HepG2 (cell line): ENCODE measurements around the gene CARHSP1. TPM values are rescaled to one million over a fixed set of nuclear protein-coding genes. Genes with fewer than 3 reads are reported as not detected.
A peak's percentile ranks its signal among the peaks of the same experiment; 100 is the strongest.

Source experiments
- AHR ChIP-seq: IDR thresholded peaks from 2 replicates; pipeline ENCODE4 v1.6.1; 2018; ENCODE audit warnings: missing genetic modification reagents, missing compliant biosample characterization
- ARHGAP35 ChIP-seq: sonication (generic); formaldehyde crosslinking; IDR thresholded peaks from 2 replicates; pipeline ENCODE4 v1.9.0; 2022; ENCODE audit warnings: mild to moderate bottlenecking, inconsistent platforms, moderate library complexity, missing genetic modification reagents, borderline replicate concordance
- ARNT2 ChIP-seq: sonication (generic); formaldehyde crosslinking; IDR thresholded peaks from 2 replicates; pipeline ENCODE4 v1.8.0; 2022; ENCODE audit warnings: mild to moderate bottlenecking, low read depth, missing genetic modification reagents, moderate library complexity
- ATF7-NPFF ChIP-seq: sonication (generic); formaldehyde crosslinking; IDR thresholded peaks from 2 replicates; pipeline ENCODE4 v1.8.1; 2023; ENCODE audit warnings: mild to moderate bottlenecking, low read depth, missing genetic modification reagents, moderate library complexity
- CAMTA2 ChIP-seq: sonication (generic); formaldehyde crosslinking; IDR thresholded peaks from 2 replicates; pipeline ENCODE4 v1.4.0; 2020; ENCODE audit warnings: mild to moderate bottlenecking, missing genetic modification reagents, borderline replicate concordance
- CENPT ChIP-seq: sonication (generic); formaldehyde crosslinking; IDR thresholded peaks from 2 replicates; pipeline ENCODE4 v1.8.0; 2022; ENCODE audit warnings: low read depth, mild to moderate bottlenecking, moderate library complexity, missing genetic modification reagents
- CREM ChIP-seq, 2 experiments: sonication (generic) in 1 of 2; formaldehyde crosslinking in 1 of 2; IDR thresholded peaks; 2 replicates each; pipeline versions ENCODE4 v1.4.0 to v1.6.1; 2016 to 2020; ENCODE audit warnings: antibody characterized with exemption in 1 of 2, mild to moderate bottlenecking in 1 of 2, missing genetic modification reagents in 1 of 2
- KDM4B ChIP-seq: sonication (generic); formaldehyde crosslinking; IDR thresholded peaks from 2 replicates; pipeline ENCODE4 v1.4.0; 2020; ENCODE audit warnings: missing genetic modification reagents
- MEIS2 ChIP-seq: sonication (generic); formaldehyde crosslinking; IDR thresholded peaks from 2 replicates; pipeline ENCODE4 v1.9.0; 2021; ENCODE audit warnings: mild to moderate bottlenecking, missing genetic modification reagents
- ONECUT2 ChIP-seq: sonication (generic); formaldehyde crosslinking; IDR thresholded peaks from 2 replicates; pipeline ENCODE4 v1.4.0; 2020; ENCODE audit warnings: missing genetic modification reagents
- RBFOX2 ChIP-seq: fragments of 200-400 bp; formaldehyde crosslinking; IDR thresholded peaks from 2 replicates; pipeline ENCODE4 v1.6.1; 2017; ENCODE audit warnings: low read depth, mild to moderate bottlenecking, low read length
- SIN3A ChIP-seq: IDR thresholded peaks from 2 replicates; pipeline ENCODE4 v1.6.1; 2011; ENCODE audit warnings: low read depth, mild to moderate bottlenecking, control low read depth, low read length, borderline replicate concordance
- SMAD1 ChIP-seq: sonication (generic); formaldehyde crosslinking; IDR thresholded peaks from 2 replicates; pipeline ENCODE4 v1.4.0; 2020; ENCODE audit warnings: missing genetic modification reagents, low read depth, mild to moderate bottlenecking, borderline replicate concordance
- SMYD3 ChIP-seq: sonication (generic); formaldehyde crosslinking; IDR thresholded peaks from 2 replicates; pipeline ENCODE4 v1.8.1; 2023; ENCODE audit warnings: mild to moderate bottlenecking, missing genetic modification reagents
- TGIF2 ChIP-seq: IDR thresholded peaks from 2 replicates; pipeline ENCODE4 v1.6.1; 2016; ENCODE audit warnings: control low read depth, missing compliant biosample characterization
- ZMYM2 ChIP-seq: sonication (generic); formaldehyde crosslinking; IDR thresholded peaks from 2 replicates; pipeline ENCODE4 v1.8.0; 2022; ENCODE audit warnings: mild to moderate bottlenecking, missing genetic modification reagents
- ZNF232 ChIP-seq: sonication (generic); formaldehyde crosslinking; IDR thresholded peaks from 2 replicates; pipeline ENCODE4 v1.4.0; 2020; ENCODE audit warnings: missing genetic modification reagents, borderline replicate concordance
- ZNF282 ChIP-seq: fragments of 450-650 bp; IDR thresholded peaks from 2 replicates; pipeline ENCODE4 v1.6.1; 2018; ENCODE audit not compliant: partially characterized antibody
- ZNF747 ChIP-seq: sonication (generic); formaldehyde crosslinking; IDR thresholded peaks from 2 replicates; pipeline ENCODE4 v1.8.1; 2023; ENCODE audit warnings: missing genetic modification reagents, mild to moderate bottlenecking, borderline replicate concordance
- ZNF761 ChIP-seq: sonication (generic); formaldehyde crosslinking; conservative IDR thresholded peaks from 2 replicates; pipeline ENCODE4 v1.4.0; 2020; ENCODE audit warnings: mild to moderate bottlenecking, missing genetic modification reagents
- ZNF839 ChIP-seq: sonication (generic); formaldehyde crosslinking; IDR thresholded peaks from 2 replicates; pipeline ENCODE4 v1.4.0; 2020; ENCODE audit warnings: missing genetic modification reagents, mild to moderate bottlenecking, borderline replicate concordance
- polyA plus RNA-seq, 8 experiments: library from polyadenylated mRNA; depleted of rRNA in 3 of 8; stranded (reverse) in 7 of 8; unstranded in 1 of 8; fragments of >200 nt; fragmentation: Illumina TruSeq in 4 of 8; extraction: Trizol in 4 of 8; gene quantifications; 2 replicates each; pipeline versions ENCODE4 v1.2.1 to v1.2.3, GENCODE V29; 2011 to 2016; ENCODE audit warnings: low read depth in 4 of 8, missing spikeins in 1 of 8, mixed read lengths in 1 of 8; ENCODE audit not compliant: insufficient read depth in 1 of 8
- total RNA-seq, 5 experiments: library from RNA; depleted of rRNA; stranded (reverse); fragments of >200 nt; fragmentation: Illumina TruSeq; extraction: Trizol; gene quantifications; 2 replicates each; pipeline ENCODE4 v1.2.3, GENCODE V29; 2016; ENCODE audit warnings: low read depth in 1 of 5
- TF ChIP-seq, protein P1 (sequence below): sonication (generic); formaldehyde crosslinking; IDR thresholded peaks from 2 replicates; pipeline ENCODE4 v1.4.0; 2020; ENCODE audit warnings: mild to moderate bottlenecking, missing genetic modification reagents
- TF ChIP-seq, protein P2 (sequence below): sonication (generic); formaldehyde crosslinking; IDR thresholded peaks from 2 replicates; pipeline ENCODE4 v1.5.0; 2020; ENCODE audit warnings: mild to moderate bottlenecking, missing genetic modification reagents
- TF ChIP-seq, protein P3 (sequence below), 2 experiments: IDR thresholded peaks; 2 replicates each; pipeline ENCODE4 v1.6.1; 2011 to 2012; ENCODE audit warnings: low read length in 2 of 2, borderline replicate concordance in 1 of 2, low read depth in 1 of 2, mild to moderate bottlenecking in 1 of 2, moderate library complexity in 1 of 2

The CARHSP1 gene
- total and polyA plus RNA-seq, 2 of the 13 experiments (the other 11 are each of a cell fraction or from before 2014, with no cell fraction given) = 173 to 345 TPM

DNA sequence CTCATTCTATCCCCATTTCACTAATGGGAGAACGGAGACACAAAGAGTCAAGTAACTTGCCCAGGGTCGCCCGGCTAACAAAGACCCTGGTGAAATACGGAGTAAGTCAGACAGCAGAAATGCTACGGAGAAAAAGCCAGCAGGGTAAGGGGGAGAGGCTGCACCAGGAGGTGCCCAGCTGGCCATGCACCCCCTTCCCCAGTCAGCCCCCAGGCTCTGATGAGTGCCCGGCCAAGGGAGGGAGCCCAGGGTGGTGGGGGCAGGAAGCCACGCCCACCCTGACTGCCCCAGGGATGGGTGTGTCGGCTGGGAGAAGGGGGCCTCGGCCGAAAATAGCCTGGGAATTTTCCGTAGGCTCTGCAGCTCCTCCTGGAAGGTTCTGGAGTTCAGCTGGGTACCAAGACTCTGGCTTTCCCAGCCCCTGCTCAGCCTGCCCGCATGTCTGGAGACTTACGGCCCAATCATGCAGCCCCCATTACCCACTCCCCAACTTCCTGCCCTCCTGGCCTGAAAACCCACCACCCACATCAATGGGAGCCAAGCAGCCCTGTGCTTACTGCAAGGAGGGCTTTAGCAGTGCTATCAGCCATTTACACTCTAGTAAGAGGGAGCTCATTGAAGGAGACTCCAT lies 4.2 kb downstream of the CARHSP1 start (continued):
- TF ChIP-seq, protein P1, sequence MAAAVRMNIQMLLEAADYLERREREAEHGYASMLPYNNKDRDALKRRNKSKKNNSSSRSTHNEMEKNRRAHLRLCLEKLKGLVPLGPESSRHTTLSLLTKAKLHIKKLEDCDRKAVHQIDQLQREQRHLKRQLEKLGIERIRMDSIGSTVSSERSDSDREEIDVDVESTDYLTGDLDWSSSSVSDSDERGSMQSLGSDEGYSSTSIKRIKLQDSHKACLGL = no peak
- TF ChIP-seq KDM4B (no peak), AHR (peak; percentile 37; the same call in 1 of the 2 replicates), ARNT2 (CRISPR knock-in tag) (no peak), SMAD1 (CRISPR knock-in tag) (no peak), CENPT (no peak), TGIF2 (CRISPR knock-in tag) (0 out of 2 replicates have a peak, but pooled peaks have one; percentile 11), RBFOX2 (peak; percentile 71; the same call in 1 of the 2 replicates), ZNF282 (no peak), ZMYM2 (CRISPR knock-in tag) (no peak), ZNF232 (CRISPR knock-in tag) (peak; percentile 84), SIN3A (peak; percentile 46; the same call in 1 of the 2 replicates), ZNF747 (CRISPR knock-in tag) (no peak), ZNF839 (CRISPR knock-in tag) (no peak), CREM (IDR thresholded peaks at IDR 0.05) (no peak), CREM (CRISPR knock-in tag; IDR thresholded peaks at IDR 0.05) (no peak), ATF7-NPFF (CRISPR knock-in tag) (0 out of 2 replicates have a peak, but pooled peaks have one; percentile 30), SMYD3 (no peak), MEIS2 (CRISPR knock-in tag) (peak; percentile 56; the same call in 1 of the 2 replicates), ZNF761 (CRISPR knock-in tag) (peak; percentile 9; the same call in 1 of the 2 replicates), CAMTA2 (no peak), ARHGAP35 (CRISPR knock-in tag) (0 out of 2 replicates have a peak, but pooled peaks have one; percentile 1), ONECUT2 (peak; percentile 25; the same call in 1 of the 2 replicates)
- TF ChIP-seq, protein P2, sequence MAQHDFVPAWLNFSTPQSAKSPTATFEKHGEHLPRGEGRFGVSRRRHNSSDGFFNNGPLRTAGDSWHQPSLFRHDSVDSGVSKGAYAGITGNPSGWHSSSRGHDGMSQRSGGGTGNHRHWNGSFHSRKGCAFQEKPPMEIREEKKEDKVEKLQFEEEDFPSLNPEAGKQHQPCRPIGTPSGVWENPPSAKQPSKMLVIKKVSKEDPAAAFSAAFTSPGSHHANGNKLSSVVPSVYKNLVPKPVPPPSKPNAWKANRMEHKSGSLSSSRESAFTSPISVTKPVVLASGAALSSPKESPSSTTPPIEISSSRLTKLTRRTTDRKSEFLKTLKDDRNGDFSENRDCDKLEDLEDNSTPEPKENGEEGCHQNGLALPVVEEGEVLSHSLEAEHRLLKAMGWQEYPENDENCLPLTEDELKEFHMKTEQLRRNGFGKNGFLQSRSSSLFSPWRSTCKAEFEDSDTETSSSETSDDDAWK = no peak
- TF ChIP-seq, protein P3, sequence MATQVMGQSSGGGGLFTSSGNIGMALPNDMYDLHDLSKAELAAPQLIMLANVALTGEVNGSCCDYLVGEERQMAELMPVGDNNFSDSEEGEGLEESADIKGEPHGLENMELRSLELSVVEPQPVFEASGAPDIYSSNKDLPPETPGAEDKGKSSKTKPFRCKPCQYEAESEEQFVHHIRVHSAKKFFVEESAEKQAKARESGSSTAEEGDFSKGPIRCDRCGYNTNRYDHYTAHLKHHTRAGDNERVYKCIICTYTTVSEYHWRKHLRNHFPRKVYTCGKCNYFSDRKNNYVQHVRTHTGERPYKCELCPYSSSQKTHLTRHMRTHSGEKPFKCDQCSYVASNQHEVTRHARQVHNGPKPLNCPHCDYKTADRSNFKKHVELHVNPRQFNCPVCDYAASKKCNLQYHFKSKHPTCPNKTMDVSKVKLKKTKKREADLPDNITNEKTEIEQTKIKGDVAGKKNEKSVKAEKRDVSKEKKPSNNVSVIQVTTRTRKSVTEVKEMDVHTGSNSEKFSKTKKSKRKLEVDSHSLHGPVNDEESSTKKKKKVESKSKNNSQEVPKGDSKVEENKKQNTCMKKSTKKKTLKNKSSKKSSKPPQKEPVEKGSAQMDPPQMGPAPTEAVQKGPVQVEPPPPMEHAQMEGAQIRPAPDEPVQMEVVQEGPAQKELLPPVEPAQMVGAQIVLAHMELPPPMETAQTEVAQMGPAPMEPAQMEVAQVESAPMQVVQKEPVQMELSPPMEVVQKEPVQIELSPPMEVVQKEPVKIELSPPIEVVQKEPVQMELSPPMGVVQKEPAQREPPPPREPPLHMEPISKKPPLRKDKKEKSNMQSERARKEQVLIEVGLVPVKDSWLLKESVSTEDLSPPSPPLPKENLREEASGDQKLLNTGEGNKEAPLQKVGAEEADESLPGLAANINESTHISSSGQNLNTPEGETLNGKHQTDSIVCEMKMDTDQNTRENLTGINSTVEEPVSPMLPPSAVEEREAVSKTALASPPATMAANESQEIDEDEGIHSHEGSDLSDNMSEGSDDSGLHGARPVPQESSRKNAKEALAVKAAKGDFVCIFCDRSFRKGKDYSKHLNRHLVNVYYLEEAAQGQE (IDR thresholded peaks at IDR 0.05; ENCODE audit: borderline replicate concordance in 1 of 2, low read depth in 1 of 2, low read length in 2 of 2) = no peak
